Measurements from ENCODE around the gene FAM53A. TPM values are rescaled to one million over a fixed set of nuclear protein-coding genes. Genes with fewer than 3 reads are reported as not detected.

Gene FAM53A
- total RNA-seq, 2 experiments from 2014 or later: 1.4 to 1.8 TPM

DNA sequence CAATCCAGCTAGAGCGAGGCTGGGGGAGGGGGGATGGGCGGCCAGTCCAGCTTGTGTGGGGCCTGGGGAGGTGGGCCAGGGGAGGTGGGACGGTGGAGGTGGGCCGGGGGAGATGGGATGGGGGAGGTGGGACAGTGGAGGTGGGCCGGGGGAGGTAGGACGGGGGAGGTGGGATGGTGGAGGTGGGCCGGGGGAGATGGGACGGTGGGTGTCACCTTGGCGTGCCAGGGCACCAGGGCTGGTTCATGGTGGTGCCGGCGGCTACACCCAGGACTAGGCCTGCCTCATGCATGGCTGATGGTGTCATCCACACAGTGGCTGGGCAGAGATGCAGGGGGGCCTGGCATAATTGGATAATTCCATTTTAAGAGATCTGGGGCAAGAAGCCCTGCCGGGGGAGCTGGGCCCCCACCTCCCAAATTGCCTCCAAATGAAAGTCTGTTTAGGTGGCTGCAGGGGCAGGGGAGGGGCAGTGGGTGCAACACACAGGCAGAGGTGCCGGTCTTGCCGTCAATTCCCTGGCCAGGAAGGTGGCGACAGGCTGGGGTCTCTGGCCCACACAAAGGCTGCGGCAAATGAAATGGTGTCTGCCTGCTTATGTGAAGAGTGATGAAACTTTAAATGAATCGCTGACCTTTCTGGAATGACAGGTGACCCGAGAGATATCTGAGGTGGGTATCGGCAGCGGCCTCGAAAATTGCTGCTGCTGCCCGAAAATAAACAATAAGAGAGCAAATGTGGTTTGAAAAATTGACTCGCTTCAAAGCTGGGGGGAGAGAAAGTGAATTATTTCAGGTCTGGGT, 82.1 kb downstream of the FAM53A start:
- Histone ChIP-seq H3K27ac (ENCODE audit: low read depth, low read length, poor library complexity, severe bottlenecking) (no peak overlapping the region), H3K9me3 (ENCODE audit: low read length) (no peaks in the 10 kb centered on the region), H3K4me2 (ENCODE audit: low read length) (no peak overlapping the region), H4K20me1 (ENCODE audit: insufficient read depth, low read length) (no peaks in the 10 kb centered on the region), H2AFZ (ENCODE audit: low read length) (no peak overlapping the region), H3K79me2 (ENCODE audit: insufficient read depth, low read depth, low read length) (no peaks in the 10 kb centered on the region), H3K9me2 (ENCODE audit: insufficient read depth, low read length) (no peaks in the 10 kb centered on the region), H3K4me3 (ENCODE audit: low read depth, low read length, poor library complexity, severe bottlenecking) (no peak overlapping the region), H3K4me1 (ENCODE audit: insufficient read depth, low read length, poor library complexity, severe bottlenecking) (peaks cover 8% of the 10 kb centered on the region), H3K36me3 (ENCODE audit: insufficient read depth, low read length) (no peaks in the 10 kb centered on the region)
- no peak for TF ChIP-seq EZH2phosphoT487 (IDR thresholded peaks at IDR 0.05; ENCODE audit: borderline replicate concordance, low read depth, low read length)
- TF ChIP-seq, protein P1, sequence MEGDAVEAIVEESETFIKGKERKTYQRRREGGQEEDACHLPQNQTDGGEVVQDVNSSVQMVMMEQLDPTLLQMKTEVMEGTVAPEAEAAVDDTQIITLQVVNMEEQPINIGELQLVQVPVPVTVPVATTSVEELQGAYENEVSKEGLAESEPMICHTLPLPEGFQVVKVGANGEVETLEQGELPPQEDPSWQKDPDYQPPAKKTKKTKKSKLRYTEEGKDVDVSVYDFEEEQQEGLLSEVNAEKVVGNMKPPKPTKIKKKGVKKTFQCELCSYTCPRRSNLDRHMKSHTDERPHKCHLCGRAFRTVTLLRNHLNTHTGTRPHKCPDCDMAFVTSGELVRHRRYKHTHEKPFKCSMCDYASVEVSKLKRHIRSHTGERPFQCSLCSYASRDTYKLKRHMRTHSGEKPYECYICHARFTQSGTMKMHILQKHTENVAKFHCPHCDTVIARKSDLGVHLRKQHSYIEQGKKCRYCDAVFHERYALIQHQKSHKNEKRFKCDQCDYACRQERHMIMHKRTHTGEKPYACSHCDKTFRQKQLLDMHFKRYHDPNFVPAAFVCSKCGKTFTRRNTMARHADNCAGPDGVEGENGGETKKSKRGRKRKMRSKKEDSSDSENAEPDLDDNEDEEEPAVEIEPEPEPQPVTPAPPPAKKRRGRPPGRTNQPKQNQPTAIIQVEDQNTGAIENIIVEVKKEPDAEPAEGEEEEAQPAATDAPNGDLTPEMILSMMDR (conservative IDR thresholded peaks at IDR 0.05; ENCODE audit: low read length): no peak
- BruUV-seq (replicated peaks): no TSS peak
- no peak for DNase-seq (ENCODE audit: low spot score)
- ChIA-PET POLR2A (no interaction called here), CTCF (ENCODE audit: unreplicated experiment) (no interaction called here)
- intact Hi-C loops (cut with micrococcal nuclease; ENCODE audit: unreplicated experiment): no loop called here

DNA sequence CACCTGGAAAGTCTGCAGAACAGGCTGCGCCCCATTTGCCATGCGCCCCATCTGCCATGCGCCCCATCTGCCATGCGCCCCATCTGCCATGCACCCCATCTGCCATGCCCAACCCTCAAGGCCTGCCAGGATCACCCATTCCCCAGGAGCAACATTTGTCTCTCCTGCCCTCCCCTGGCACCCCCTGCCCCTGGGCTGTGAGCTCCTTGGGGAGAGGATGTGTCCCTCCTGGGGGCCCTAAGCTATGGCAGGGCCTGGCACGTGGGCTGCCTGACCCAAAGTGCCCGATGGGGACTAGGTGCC, 82.6 kb downstream of the FAM53A start:
- no peak overlapping the region for H3K27ac ChIP-seq (ENCODE audit: low read depth, low read length, poor library complexity, severe bottlenecking)
- peaks cover 8% of the 10 kb centered on the region for H3K4me1 ChIP-seq (ENCODE audit: insufficient read depth, low read length, poor library complexity, severe bottlenecking)
- intact Hi-C loops (cut with micrococcal nuclease; ENCODE audit: unreplicated experiment): no loop called here
- no peak for DNase-seq (ENCODE audit: low spot score)
- H4K20me1 ChIP-seq (ENCODE audit: insufficient read depth, low read length): no peaks in the 10 kb centered on the region
- no TSS peak for BruUV-seq (replicated peaks)
- TF ChIP-seq EZH2phosphoT487 (IDR thresholded peaks at IDR 0.05; ENCODE audit: borderline replicate concordance, low read depth, low read length): no peak
- TF ChIP-seq, protein P1 (conservative IDR thresholded peaks at IDR 0.05; ENCODE audit: low read length): no peak
- CTCF ChIA-PET (ENCODE audit: unreplicated experiment): no interaction called here
- no peak overlapping the region for H3K4me2 ChIP-seq (ENCODE audit: low read length)
- H3K79me2 ChIP-seq (ENCODE audit: insufficient read depth, low read depth, low read length): no peaks in the 10 kb centered on the region
- H3K9me2 ChIP-seq (ENCODE audit: insufficient read depth, low read length): no peaks in the 10 kb centered on the region
- no peak overlapping the region for H3K4me3 ChIP-seq (ENCODE audit: low read depth, low read length, poor library complexity, severe bottlenecking)
- H3K9me3 ChIP-seq (ENCODE audit: low read length): no peaks in the 10 kb centered on the region
- H2AFZ ChIP-seq (ENCODE audit: low read length): no peak overlapping the region
- no peaks in the 10 kb centered on the region for H3K36me3 ChIP-seq (ENCODE audit: insufficient read depth, low read length)
- POLR2A ChIA-PET: no interaction called here

DNA sequence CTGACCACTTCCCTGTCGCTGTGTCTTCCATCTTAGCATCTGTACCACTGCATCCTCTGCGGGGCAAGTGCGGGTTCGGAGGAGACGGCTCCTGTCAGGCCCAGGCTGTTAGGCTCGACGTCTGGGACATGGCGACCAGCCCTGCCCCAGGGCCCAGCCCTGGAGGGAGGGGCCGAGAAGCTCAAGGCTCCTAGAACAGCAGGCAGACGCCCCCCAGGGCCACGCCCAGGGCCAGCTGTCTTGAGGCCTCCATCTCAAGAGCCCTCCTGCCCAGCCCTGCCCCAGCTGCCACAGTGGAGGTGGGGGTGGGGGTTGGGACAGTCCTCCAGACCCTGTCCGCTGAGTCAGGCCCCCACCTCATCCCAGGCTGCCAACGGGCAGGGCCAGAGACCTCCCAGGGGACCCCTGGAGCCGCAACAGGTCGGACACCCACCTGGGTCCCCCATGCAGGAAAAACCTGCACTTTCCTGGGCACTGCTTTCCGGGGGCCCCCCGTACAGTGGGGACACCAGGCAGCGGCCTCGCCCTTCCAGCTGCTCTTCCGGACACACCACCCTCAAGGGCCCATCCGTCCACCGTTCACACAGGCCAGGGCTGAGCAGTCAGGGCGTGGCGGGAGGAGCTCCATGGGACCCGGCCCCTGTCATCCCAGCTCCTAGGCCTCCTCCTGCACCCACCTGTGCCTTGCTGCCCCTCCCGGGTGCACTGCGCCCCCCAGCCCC, 83.1 kb downstream of the FAM53A start:
- BruUV-seq (replicated peaks): no TSS peak
- Histone ChIP-seq H3K79me2 (ENCODE audit: insufficient read depth, low read depth, low read length) (no peaks in the 10 kb centered on the region), H3K9me2 (ENCODE audit: insufficient read depth, low read length) (no peaks in the 10 kb centered on the region), H3K36me3 (ENCODE audit: insufficient read depth, low read length) (no peaks in the 10 kb centered on the region), H3K9me3 (ENCODE audit: low read length) (no peaks in the 10 kb centered on the region), H2AFZ (ENCODE audit: low read length) (no peak overlapping the region), H3K4me3 (ENCODE audit: low read depth, low read length, poor library complexity, severe bottlenecking) (no peak overlapping the region), H3K27ac (ENCODE audit: low read depth, low read length, poor library complexity, severe bottlenecking) (no peak overlapping the region), H3K4me1 (ENCODE audit: insufficient read depth, low read length, poor library complexity, severe bottlenecking) (peaks cover 8% of the 10 kb centered on the region), H4K20me1 (ENCODE audit: insufficient read depth, low read length) (no peaks in the 10 kb centered on the region), H3K4me2 (ENCODE audit: low read length) (no peak overlapping the region)
- DNase-seq (ENCODE audit: low spot score): no peak
- TF ChIP-seq, protein P1 (conservative IDR thresholded peaks at IDR 0.05; ENCODE audit: low read length): no peak
- TF ChIP-seq EZH2phosphoT487 (IDR thresholded peaks at IDR 0.05; ENCODE audit: borderline replicate concordance, low read depth, low read length): no peak
- POLR2A ChIA-PET: no interaction called here
- CTCF ChIA-PET (ENCODE audit: unreplicated experiment): no interaction called here
- intact Hi-C loops (cut with micrococcal nuclease; ENCODE audit: unreplicated experiment): no loop called here
